GM12874 (cell line): ENCODE results near the gene PSME4.

ENCODE experiments used
- TF ChIP-seq, protein P1 (sequence below): IDR thresholded peaks from 2 replicates; pipeline ENCODE4 v1.5.1; 2011; ENCODE audit warnings: low read depth, mild to moderate bottlenecking, control low read depth, low read length, moderate library complexity; ENCODE audit not compliant: insufficient read depth

The PSME4 gene

DNA sequence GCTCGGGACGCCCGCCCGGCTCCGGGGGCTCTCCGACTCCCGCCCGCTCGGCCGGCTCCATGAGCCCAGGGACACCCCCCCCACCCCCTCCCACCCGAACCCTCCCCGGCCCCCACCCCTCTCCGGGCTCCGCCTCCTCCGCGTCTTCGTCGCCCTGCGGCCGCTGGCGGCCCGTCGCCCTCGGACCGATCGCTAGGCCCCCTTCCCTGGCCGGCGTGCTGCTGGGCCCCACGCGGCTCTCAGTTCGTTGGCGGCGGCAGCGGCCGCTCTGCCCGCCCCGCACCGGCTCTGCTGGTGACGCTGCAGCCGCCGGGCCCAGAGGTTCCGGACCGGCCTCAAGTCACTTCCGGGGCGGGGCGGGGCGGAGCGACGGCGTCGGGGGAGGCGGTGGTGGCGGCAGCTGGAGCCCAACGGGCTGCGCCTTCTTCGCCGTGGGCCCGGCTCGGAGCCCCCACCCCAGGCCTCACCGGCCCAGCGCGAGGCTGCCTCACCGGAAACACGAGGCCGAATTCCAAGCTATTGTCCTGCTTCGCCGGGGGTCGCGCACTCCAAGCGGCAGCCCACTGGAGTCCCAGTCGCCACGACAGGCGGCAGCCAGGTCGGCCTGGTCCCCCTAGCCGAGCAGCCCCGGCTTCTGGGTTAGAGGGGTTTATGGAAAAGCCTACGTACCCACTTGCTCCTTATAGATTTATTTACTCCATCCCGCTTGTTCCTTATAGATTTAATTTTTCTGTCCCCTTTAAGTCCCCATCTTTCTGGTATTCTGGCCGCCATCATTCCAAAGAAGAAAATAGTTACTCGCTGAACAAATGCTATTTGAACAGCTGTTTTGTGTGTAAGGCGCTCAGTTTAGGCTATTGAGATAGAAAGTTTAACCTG is at the start of gene PSME4:
Gene PSME4 (minus strand): TSS at position 270 of the 879 bp plus-strand sequence. CDS start 209 bp downstream, at position 61.
- TF ChIP-seq, protein P1, sequence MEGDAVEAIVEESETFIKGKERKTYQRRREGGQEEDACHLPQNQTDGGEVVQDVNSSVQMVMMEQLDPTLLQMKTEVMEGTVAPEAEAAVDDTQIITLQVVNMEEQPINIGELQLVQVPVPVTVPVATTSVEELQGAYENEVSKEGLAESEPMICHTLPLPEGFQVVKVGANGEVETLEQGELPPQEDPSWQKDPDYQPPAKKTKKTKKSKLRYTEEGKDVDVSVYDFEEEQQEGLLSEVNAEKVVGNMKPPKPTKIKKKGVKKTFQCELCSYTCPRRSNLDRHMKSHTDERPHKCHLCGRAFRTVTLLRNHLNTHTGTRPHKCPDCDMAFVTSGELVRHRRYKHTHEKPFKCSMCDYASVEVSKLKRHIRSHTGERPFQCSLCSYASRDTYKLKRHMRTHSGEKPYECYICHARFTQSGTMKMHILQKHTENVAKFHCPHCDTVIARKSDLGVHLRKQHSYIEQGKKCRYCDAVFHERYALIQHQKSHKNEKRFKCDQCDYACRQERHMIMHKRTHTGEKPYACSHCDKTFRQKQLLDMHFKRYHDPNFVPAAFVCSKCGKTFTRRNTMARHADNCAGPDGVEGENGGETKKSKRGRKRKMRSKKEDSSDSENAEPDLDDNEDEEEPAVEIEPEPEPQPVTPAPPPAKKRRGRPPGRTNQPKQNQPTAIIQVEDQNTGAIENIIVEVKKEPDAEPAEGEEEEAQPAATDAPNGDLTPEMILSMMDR = no peak

DNA sequence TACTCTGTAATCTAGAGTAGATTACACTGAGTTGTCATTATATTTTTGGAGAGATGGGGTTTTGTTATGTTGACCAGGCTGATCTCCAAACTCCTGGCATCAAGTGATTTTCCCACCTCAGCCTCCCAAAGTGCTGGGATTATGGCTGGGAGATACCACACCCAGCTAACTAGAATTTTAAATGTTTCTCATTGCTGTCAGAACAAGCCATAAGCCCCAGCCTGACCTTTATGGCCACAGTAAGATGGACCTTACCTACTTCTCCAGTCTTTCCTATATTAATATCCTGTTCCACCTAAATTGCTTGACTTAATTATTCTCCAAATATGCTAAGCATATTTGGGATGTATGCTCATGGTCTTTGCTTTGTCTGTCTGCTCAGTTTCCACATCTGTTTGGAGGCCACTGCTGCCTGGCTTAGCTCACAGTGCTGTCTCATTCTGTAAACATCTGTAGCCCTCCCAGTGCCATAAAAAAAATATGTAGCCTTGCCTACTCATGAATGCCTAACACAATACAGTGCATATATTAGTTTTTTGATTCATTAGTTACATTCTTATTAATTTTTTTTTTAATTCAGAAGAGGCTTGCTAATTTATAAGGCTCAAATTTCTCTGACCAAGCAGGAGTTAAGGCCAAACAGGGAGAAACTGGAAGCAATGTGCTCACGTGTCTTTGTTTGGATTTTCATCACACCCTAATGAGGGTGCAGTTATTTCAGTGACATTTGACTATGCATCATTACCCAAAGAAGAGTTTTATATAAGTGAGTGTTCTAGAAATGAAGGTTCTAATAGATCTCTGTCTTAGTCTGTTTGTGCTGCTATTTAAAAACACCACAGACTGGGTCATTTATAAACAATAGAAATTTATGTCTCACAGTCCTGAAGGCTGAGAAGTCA is 45.3 kb upstream of the PSME4 start:
- TF ChIP-seq, protein P1 = no peak

DNA sequence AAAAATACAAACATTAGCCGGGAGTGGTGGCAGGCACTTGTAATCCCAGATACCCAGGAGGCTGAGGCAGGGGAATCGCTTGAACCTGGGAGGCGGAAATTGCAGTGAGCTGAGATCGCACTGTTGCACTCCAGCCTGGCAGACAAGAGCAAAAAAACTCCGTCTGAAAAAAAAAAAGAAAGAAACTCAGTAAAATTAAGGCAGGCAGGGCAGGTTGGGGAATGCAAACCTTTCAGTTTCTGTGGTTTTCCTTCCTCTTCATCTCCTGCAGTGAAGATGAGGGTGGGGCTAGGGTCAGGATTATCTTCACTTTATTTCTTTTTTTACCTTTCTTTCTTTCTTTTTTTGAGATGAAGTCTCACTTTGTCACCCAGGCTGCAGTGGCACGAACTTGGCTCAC is 43.2 kb upstream of the PSME4 start:
- TF ChIP-seq, protein P1 = no peak

DNA sequence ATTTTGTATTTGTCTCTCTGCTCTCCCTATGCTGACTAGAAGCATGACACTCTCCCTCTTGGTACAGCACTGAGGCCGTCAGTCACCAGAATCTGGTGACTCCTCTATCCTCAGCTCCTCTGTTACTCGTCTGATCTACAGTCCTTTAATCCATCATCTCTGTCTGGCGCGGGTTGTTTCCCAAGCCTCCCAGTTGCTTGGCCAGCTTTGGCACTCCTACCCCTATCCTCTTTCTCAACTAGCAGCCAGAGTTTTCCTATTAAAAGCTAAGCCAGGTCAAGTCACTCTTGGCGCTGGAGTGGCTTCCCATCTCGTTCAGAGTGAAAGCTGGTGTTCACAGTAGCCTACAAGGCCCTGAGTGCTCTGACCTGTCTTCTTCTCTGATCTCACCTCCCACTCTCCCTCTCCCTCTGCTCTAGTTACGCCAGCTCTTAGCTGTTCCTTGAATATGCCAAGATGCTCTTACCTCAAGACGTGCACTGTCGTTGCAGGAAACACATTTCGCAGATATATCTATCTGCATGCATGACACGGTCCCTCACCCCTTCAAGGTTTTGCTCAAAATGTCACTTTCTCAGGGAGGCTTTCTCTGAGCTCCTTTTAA is 41.8 kb upstream of the PSME4 start:
- TF ChIP-seq, protein P1 = no peak

DNA sequence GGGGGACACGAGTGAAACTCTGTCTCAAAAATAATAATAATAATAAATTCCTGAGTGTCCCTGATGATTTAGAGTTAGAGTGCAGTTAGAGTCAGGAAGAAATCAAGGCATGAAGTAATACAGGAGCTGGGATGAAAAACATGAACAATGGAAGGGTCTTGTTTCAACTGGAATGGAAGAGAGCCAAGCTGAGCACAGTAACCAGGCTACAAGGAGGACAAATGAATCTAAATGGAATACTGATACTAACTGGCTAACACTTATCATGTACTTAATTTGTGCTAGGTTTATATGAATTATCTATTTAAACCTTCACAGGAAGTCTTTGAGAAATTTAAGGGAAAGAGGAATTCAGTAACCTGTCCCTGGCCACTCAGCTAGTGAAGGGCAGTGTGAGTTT is 38.8 kb upstream of the PSME4 start:
- TF ChIP-seq, protein P1 = no peak

DNA sequence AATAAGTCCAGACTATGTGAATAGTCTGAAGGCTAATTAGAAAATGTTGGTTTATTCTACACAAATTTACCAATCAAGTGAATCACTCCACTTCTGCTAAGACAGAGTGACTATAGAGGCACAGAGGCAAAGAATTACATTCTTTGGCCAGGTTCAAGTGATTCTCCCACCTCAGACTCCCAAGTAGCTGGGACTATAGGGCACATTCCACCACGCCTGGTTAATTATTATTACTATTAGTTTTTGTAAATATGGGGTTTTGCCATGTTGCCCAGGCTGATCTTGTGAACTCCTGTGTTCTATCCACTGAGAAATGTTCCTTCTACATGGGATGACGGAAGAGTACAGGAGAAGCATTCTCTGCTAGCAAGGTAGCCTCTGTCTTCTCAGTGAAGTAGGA is 37.6 kb upstream of the PSME4 start:
- TF ChIP-seq, protein P1 = no peak

GRCh38 chr2:54000524-54000923 is 29.7 kb upstream of the PSME4 start:
- TF ChIP-seq, protein P1 = no peak
